Activated CD8-positive, alpha-beta T cell treated with anti-CD3 and anti-CD28 coated beads for 36 hours (primary cell): ENCODE data around the gene NMNAT2. TPM values are rescaled to one million over a fixed set of nuclear protein-coding genes. Genes with fewer than 3 reads are reported as not detected.
A peak's percentile ranks its signal among the peaks of the same experiment; 100 is the strongest.

Source experiments
- ATAC-seq: fragments of 200-7000 bp; cut with Tn5 transposase; one replicate; pipeline ENCODE4 v1.10.0; 2021; ENCODE audit warnings: mild to moderate bottlenecking, moderate library complexity
- CTCF ChIA-PET: fragments of 350-600 bp; sonication (Branson Sonifier 250); formaldehyde crosslinking; loops from one replicate; lab custom pipeline; 2021; ENCODE audit warnings: antibody characterized with exemption; lab: Charles Lee
- POLR2A ChIA-PET: fragments of 350-600 bp; sonication (Branson Sonifier 250); formaldehyde crosslinking; loops from one replicate; lab custom pipeline; 2021; ENCODE audit warnings: antibody characterized with exemption; lab: Charles Lee
- DNase-seq: peaks from one replicate; pipeline ENCODE4 v3.0.0-alpha.2; 2020
- H3K27ac Mint-ChIP-seq: one replicate; pipeline ENCODE4 v1.8.0; 2021; ENCODE audit warnings: mild to moderate bottlenecking, mixed read lengths
- H3K27me3 Mint-ChIP-seq: one replicate; pipeline ENCODE4 v1.8.0; 2021; ENCODE audit warnings: mixed read lengths
- H3K36me3 Mint-ChIP-seq: one replicate; pipeline ENCODE4 v1.8.0; 2021; ENCODE audit warnings: low read depth, mixed read lengths
- H3K4me1 Mint-ChIP-seq: one replicate; pipeline ENCODE4 v1.8.0; 2021; ENCODE audit warnings: low read depth, mixed read lengths
- H3K4me3 Mint-ChIP-seq: one replicate; pipeline ENCODE4 v1.8.0; 2021; ENCODE audit warnings: mild to moderate bottlenecking, moderate library complexity, mixed read lengths
- H3K9me3 Mint-ChIP-seq: one replicate; pipeline ENCODE4 v1.8.0; 2021; ENCODE audit warnings: mixed read lengths
- CTCF ChIP-seq: fragments of 200-600 bp; IDR thresholded peaks from one replicate; pipeline ENCODE4 v1.8.0; 2022; ENCODE audit warnings: antibody characterized with exemption, mild to moderate bottlenecking
- intact Hi-C: fragments of 100-400 bp; cut with micrococcal nuclease; formaldehyde crosslinking; loops from one replicate; pipeline ENCODE4 v1.10.0; 2022
- total RNA-seq, 2 experiments: library from RNA; stranded (reverse); gene quantifications; one replicate each; pipeline ENCODE4 v1.2.3, GENCODE V29; 2021

Gene NMNAT2
- total RNA-seq, 2 experiments from 2014 or later: not detected

DNA sequence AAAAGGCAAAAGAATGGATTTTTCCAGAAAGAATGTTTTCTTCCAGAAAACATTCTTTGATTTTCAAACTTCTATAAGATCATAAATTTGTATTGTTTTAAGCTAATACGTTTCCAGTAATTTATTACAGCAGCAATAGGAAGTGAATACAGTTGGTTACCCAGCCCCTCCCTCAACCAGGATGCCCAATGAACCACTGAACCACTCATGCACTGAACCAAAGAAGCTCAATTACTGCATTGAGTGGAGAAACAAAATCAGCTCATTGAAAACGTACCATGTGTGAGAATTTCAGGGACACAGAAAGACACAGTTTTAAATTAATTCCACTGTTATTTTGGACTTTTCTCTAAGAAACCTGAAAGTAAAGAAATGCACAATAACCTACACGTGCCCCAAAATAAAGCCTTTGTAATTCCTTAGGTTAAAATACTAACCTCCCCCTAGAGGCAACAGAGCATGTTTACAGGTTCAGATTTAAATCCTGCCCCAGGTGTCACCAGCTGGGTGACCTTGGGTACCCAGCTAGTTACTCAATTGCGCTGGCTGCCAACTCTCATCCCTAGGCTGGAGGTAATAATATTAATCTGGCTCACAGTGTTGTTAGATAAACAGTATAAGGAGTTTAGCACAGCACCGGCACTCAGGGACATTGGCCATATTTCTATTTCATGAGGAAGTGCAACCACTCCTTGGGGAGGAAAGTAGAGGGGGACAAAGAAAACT lies 111.7 kb downstream of the NMNAT2 start:
- H3K9me3 Mint-ChIP-seq: no peaks in the 10 kb centered on the region
- intact Hi-C loops: no loop called here
- ATAC-seq (peak; percentile 51), DNase-seq (no peak)
- ChIA-PET POLR2A (interaction anchor here (0.8 kb wide), 1 partner anchor 10 kb away, joined by 4 read pairs; no protein-coding TSS in a partner anchor), CTCF (interaction anchor here (0.7 to 2.1 kb wide), 6 partner anchors 8 to 378 kb away, joined by 3 to 10 read pairs (median 4); no protein-coding TSS in a partner anchor)
- no peak overlapping the region for H3K27ac Mint-ChIP-seq
- H3K4me3 Mint-ChIP-seq: no peak overlapping the region
- TF ChIP-seq CTCF: peak; percentile 60
- no peaks in the 10 kb centered on the region for H3K36me3 Mint-ChIP-seq
- peaks cover 7% of the 10 kb centered on the region for H3K4me1 Mint-ChIP-seq
- H3K27me3 Mint-ChIP-seq: peaks cover 4% of the 10 kb centered on the region

- peaks cover 4% of the 10 kb centered on the region for H3K27me3 Mint-ChIP-seq
- no peaks in the 10 kb centered on the region for H3K9me3 Mint-ChIP-seq
- no peaks in the 10 kb centered on the region for H3K4me1 Mint-ChIP-seq
- no peak for TF ChIP-seq CTCF
- no peak for ATAC-seq
- intact Hi-C loops: no loop called here
- CTCF ChIA-PET: interaction anchor here (2.1 kb wide), 1 partner anchor 10 kb away, joined by 10 read pairs; no protein-coding TSS in a partner anchor
- POLR2A ChIA-PET: interaction anchor here (0.6 to 0.7 kb wide), 2 partner anchors 39 to 150 kb away, joined by 3 read pairs; no protein-coding TSS in a partner anchor
- no peaks in the 10 kb centered on the region for H3K36me3 Mint-ChIP-seq
- no peak overlapping the region for H3K27ac Mint-ChIP-seq
- DNase-seq: no peak
- H3K4me3 Mint-ChIP-seq: no peak overlapping the region
Measured at GRCh38 chr1:183304440-183305107, 113.6 kb downstream of the NMNAT2 start.

DNA sequence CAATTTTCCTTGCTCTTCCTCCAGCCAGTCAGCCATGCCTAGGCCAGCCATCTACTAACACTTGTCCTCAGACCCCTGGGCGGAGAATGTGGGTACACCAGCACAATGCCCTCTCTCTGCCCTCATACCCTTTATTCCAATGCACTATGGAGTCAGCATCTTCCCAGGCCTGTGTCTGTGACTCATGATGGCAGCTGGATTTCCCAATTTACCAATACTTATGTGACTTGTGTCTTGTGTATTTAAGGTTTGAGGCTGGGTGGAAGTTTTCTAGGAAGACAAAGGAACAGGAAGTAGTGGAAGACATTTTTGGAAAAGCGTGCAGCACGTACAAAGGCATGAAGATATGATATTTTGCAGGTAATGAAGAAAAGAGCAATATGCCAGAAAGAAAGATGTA lies 114.3 kb downstream of the NMNAT2 start:
- H3K27ac Mint-ChIP-seq: no peak overlapping the region
- H3K4me1 Mint-ChIP-seq: no peaks in the 10 kb centered on the region
- ATAC-seq: no peak
- CTCF ChIA-PET: no interaction called here
- intact Hi-C loops: no loop called here
- H3K27me3 Mint-ChIP-seq: peaks cover 4% of the 10 kb centered on the region
- no peak overlapping the region for H3K4me3 Mint-ChIP-seq
- H3K36me3 Mint-ChIP-seq: no peaks in the 10 kb centered on the region
- no peaks in the 10 kb centered on the region for H3K9me3 Mint-ChIP-seq
- POLR2A ChIA-PET: no interaction called here
- DNase-seq: no peak
- TF ChIP-seq CTCF: no peak

DNA sequence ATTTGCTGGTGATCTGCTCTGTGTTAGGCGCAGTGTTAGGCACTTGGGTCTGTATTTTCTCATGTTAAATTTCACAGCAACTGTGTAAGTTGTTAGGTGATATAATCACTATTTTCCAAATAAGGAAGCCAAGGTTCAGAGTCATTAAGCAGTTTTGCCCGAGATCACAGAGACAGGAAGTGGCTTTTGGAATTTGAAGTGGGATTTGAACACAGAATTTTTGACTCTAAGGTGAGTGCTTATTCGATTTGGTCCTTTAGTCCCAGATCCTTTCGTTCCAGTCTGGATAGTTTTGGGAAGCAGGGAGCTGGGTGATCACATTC lies 114.9 kb downstream of the NMNAT2 start:
- intact Hi-C loops: no loop called here
- POLR2A ChIA-PET: no interaction called here
- H3K9me3 Mint-ChIP-seq: no peaks in the 10 kb centered on the region
- no peak for ATAC-seq
- peaks cover 7% of the 10 kb centered on the region for H3K27me3 Mint-ChIP-seq
- H3K36me3 Mint-ChIP-seq: no peaks in the 10 kb centered on the region
- no peak for DNase-seq
- no peak overlapping the region for H3K4me3 Mint-ChIP-seq
- CTCF ChIA-PET: no interaction called here
- H3K27ac Mint-ChIP-seq: no peak overlapping the region
- TF ChIP-seq CTCF: no peak
- no peaks in the 10 kb centered on the region for H3K4me1 Mint-ChIP-seq
